Fibroblast of the conjunctiva (primary cell): ENCODE measurements around the gene ADCY4.
A peak's percentile ranks its signal among the peaks of the same experiment; 100 is the strongest.

Source experiments
- DNase-seq: peaks from one replicate; pipeline ENCODE4 v3.0.0-alpha.2; 2010; ENCODE audit warnings: low read depth

ADCY4 gene

DNA sequence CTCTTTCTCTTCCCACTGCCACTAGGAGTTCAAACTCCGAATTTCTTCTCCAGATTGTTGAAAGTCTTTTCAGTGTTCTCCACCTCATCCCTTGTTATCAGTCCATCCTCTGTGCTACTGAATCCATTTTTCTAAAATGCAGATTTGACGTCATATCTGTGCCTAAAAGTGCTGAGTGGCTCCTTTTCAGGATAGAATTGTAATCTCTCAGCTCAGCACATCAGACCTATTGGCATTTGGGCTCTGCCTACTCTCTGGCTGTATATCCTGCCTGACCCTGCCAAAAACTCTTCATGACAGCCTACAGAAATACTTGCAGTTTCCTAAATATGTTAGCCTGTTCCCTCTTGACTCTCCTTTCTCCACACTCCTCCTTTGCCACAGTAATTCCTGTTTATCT, 62.4 kb downstream of the ADCY4 start:
- DNase-seq = no peak

- DNase-seq = no peak
Observed at GRCh38 chr14:24271834-24272263, 63.0 kb downstream of the ADCY4 start.

- DNase-seq = peak; percentile 67
Observed at GRCh38 chr14:24271134-24271833, 63.6 kb downstream of the ADCY4 start, which contains the start of gene RABGGTA. TSS of gene RABGGTA (minus strand) at chr14:24271597. CDS start at chr14:24271115, 482 bp downstream.

- no peak for DNase-seq
Observed at GRCh38 chr14:24270537-24271133, 64.2 kb downstream of the ADCY4 start.

DNA sequence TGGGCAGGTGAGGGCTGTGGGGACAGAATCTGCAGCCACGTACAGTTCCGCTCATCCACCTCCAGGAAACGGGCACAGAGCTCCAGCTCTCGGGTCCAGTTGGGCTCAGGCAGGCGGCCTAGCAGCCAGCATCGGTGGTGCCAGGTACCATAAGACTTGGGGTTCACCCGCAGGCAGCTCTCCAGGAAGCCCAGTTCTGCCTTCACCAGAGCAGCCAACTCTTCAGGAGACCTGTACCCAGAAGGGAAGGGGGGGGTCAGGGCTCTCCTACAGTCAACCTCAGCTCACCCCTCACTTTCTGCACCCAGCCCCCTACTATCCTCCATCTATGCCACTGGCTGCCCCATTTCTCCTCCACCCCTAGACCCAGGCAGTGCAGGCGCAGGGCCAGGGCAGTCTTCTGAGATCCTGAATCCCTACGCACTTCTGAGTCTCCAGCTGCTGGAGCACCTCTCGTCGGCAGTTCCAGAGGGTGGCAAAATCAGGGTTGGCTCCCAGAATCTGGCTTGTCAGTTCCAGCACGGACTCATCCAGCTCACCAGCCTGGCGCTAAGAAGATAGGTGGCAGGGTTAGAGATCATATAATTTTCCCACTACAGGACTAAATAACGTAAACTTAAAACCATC, 64.8 kb downstream of the ADCY4 start:
- no peak for DNase-seq

DNA sequence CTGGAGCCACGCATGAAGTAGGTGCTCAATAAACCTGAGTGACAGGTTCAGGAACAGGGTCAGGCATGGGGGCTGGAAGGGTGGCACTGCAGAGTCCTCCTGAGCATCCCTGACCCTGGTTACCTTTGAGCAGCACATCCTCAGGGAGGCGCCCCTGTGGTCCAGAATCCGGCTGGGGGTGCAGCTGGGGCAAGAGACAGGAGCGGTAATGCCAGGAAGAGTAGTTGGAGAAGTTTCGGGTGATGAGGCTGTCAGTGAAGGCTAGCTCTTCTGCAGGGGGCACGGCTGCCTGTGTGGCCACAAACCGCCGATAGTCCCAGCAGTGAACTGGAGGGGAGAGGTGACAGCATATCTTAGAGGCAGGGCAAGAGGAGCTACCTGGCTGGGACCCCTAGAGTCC, 65.5 kb downstream of the ADCY4 start:
- no peak for DNase-seq
